Measurements from ENCODE around the gene SORCS2.

Gene SORCS2

GRCh38 chr4:7553280-7553679, 360.9 kb downstream of the SORCS2 start:
- TF ChIP-seq FOXP2 (optimal IDR thresholded peaks at IDR 0.05; ENCODE audit: borderline replicate concordance, extremely low read depth, extremely low read length, insufficient read depth) = no peak

- TF ChIP-seq REST (IDR thresholded peaks at IDR 0.05; ENCODE audit: insufficient read depth in 1 of 2, low read depth in 2 of 2, low read length in 2 of 2) = no peak
- TF ChIP-seq FOXP2 (optimal IDR thresholded peaks at IDR 0.05; ENCODE audit: borderline replicate concordance, extremely low read depth, extremely low read length, insufficient read depth) = no peak
- no peak for TF ChIP-seq TAF1 (IDR thresholded peaks at IDR 0.05; ENCODE audit: borderline replicate concordance, insufficient read depth, low read length)
- TF ChIP-seq POLR2AphosphoS5 (IDR thresholded peaks at IDR 0.05; ENCODE audit: low read depth, low read length) = no peak
- TF ChIP-seq SIN3A (IDR thresholded peaks at IDR 0.05; ENCODE audit: borderline replicate concordance, insufficient read depth, low read length) = no peak
Measured at GRCh38 chr4:7554905-7555304, 362.6 kb downstream of the SORCS2 start.

GRCh38 chr4:7556558-7556957, 364.2 kb downstream of the SORCS2 start:
- no peak for TF ChIP-seq FOXP2 (optimal IDR thresholded peaks at IDR 0.05; ENCODE audit: borderline replicate concordance, extremely low read depth, extremely low read length, insufficient read depth)
- TF ChIP-seq SIN3A (IDR thresholded peaks at IDR 0.05; ENCODE audit: borderline replicate concordance, insufficient read depth, low read length) = no peak
- no peak for TF ChIP-seq POLR2AphosphoS5 (IDR thresholded peaks at IDR 0.05; ENCODE audit: low read depth, low read length)
- TF ChIP-seq REST (IDR thresholded peaks at IDR 0.05; ENCODE audit: insufficient read depth in 1 of 2, low read depth in 2 of 2, low read length in 2 of 2) = no peak
- no peak for TF ChIP-seq TAF1 (IDR thresholded peaks at IDR 0.05; ENCODE audit: borderline replicate concordance, insufficient read depth, low read length)

- TF ChIP-seq SIN3A (IDR thresholded peaks at IDR 0.05; ENCODE audit: borderline replicate concordance, insufficient read depth, low read length) = no peak
- no peak for TF ChIP-seq REST (IDR thresholded peaks at IDR 0.05; ENCODE audit: insufficient read depth in 1 of 2, low read depth in 2 of 2, low read length in 2 of 2)
- no peak for TF ChIP-seq TAF1 (IDR thresholded peaks at IDR 0.05; ENCODE audit: borderline replicate concordance, insufficient read depth, low read length)
- TF ChIP-seq FOXP2 (optimal IDR thresholded peaks at IDR 0.05; ENCODE audit: borderline replicate concordance, extremely low read depth, extremely low read length, insufficient read depth) = no peak
- no peak for TF ChIP-seq POLR2AphosphoS5 (IDR thresholded peaks at IDR 0.05; ENCODE audit: low read depth, low read length)
Measured at GRCh38 chr4:7557456-7557855, 365.1 kb downstream of the SORCS2 start.

- no peak for TF ChIP-seq FOXP2 (optimal IDR thresholded peaks at IDR 0.05; ENCODE audit: borderline replicate concordance, extremely low read depth, extremely low read length, insufficient read depth)
- TF ChIP-seq REST (IDR thresholded peaks at IDR 0.05; ENCODE audit: insufficient read depth in 1 of 2, low read depth in 2 of 2, low read length in 2 of 2) = no peak
- no peak for TF ChIP-seq TAF1 (IDR thresholded peaks at IDR 0.05; ENCODE audit: borderline replicate concordance, insufficient read depth, low read length)
- TF ChIP-seq SIN3A (IDR thresholded peaks at IDR 0.05; ENCODE audit: borderline replicate concordance, insufficient read depth, low read length) = no peak
- TF ChIP-seq POLR2AphosphoS5 (IDR thresholded peaks at IDR 0.05; ENCODE audit: low read depth, low read length) = no peak
Measured at GRCh38 chr4:7558436-7558835, 366.1 kb downstream of the SORCS2 start.

All from PFSK-1 (cell line).